Fibroblast of skin of left quadriceps (primary cell): ENCODE measurements around the gene TAF11L3.
"Not testable (repeated sequence)": the region's sequence is repeated elsewhere in the genome, so short reads cannot be mapped to it uniquely, and the experiment has no call there.

Source experiments
- DNase-seq, 2 experiments: peaks; one replicate each; pipeline ENCODE4 v3.0.0-alpha.2; 2013; ENCODE audit warnings: low read depth in 2 of 2

Gene TAF11L3

DNA sequence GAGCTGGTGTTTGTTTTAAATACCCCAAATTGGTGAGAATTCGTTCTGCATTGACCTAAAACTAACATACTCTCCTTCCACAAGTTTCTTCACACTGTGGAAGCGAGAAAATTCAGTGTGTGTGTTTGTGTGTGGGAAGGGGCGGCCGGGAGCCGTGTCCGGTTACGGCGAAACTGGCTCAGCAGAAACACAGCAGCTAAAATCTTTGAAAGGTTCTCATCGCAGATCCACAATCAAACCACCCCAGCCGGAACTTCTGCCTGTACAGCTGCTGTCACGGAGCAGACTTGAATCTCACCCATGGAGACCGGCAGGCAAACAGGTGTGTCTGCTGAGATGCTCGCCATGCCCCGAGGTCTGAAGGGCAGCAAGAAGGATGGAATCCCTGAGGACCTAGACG is at the start of gene TAF11L3:
Gene TAF11L3, plus strand, starts transcription at position 301 of the 400 bp plus-strand sequence.
- not testable (repeated sequence) for DNase-seq

DNA sequence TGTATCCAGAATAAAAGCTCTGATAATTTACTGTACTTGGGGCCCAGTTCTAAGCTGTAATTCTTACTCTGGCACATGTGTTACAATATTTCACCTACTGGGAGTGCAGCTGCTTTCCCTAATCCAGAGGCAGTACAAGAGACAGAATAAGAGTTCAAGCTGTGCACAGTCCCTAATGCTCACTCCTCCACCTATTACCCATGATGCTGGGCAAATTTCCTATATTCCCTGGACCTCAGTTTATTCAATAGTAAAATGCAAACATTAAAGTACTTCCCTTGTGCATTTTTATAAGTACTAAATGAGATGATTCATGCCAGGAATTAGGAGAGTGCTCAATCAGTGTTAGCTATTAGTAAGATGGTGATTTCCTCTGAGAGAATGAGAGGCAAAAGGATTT is 48.1 kb upstream of the TAF11L3 start:
- DNase-seq = no peak

DNA sequence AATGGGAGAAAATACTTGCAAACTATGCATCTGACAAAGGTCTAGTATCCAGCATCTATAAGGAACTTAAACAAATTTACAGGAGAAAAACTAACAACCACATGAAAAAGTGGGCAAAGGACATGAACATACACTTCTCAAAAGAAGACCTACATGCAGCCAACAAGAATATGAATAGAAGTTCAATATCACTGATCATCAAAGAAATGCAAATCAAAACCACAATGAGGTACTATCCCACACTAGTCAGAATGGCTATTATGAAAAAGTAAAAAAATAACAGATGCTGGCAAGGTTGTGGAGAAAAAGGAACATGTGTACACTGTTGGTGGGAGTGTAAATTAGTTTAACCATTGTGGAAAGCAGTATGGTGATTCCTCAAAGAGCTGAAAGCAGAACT is 43.1 kb upstream of the TAF11L3 start:
- DNase-seq = not testable (repeated sequence)

DNA sequence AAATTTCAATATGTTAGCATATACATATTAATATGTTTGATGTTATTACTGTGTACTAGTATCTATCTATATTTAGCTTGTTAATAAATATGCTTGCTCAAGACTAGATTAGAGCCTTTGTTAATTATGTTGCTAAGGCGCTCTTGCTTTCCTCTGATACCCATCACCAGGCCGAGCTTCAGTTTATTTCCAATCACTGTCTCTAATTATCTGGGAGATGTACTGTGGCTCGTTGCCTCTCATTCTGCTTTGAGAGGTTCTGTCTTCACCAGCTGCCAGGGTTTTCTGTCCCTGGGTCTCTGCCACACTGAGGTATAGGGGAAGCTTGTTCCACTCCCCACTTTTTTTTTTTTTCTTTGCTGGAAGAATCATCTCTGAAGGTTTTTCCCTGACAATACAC is 41.1 kb upstream of the TAF11L3 start:
- no peak for DNase-seq

DNA sequence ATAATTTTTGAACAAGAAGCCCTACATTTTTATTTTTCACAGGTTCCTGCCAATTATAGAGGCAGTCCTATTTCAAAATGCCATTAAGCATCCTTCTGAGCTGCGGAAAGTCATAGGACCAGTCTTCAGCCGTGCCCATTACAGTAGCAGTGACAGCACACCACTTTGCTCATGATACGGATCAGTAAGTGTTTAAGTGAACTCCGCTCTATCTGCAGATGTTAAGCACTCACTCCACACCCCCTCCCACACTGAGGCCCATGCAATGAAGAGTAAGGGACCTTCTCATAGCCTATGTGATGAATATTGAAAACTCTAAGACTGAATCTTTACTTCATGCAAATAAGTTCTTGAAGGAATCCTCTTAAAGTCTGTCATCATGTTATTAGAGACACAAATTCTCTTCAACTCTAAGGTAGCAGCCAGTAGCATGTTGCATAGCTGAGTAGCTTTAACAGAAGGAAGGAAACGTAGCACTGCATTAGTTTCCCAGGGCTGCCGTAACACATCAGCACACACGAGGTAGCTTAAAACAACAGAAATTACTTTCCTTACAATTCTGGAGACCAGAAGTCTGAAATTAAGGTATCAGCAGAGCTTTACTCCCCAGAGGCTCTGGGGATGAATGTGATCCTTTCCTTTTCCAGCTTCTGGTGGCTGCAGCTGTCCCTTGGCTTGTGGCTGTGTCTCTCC is 40.4 kb upstream of the TAF11L3 start:
- no peak for DNase-seq

DNA sequence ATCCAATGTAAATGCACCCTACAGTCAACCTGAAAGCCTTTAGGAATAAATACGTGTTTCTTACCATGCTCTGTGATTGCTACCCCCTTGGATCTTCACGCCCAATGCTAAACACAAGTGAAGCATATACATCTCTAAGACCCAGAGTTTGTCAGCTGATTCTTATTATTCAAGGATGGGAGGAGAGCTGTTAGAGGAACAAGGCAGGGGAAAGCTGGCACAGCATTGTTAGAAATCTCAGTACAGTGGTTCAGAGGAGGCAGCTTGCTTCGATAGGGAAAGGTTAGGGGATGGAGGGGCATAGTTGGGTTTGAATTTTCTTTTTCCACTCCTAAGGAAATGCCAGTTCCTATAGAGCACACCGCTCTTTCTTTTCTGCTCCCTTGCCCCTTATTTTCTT is 36.8 kb upstream of the TAF11L3 start:
- no peak for DNase-seq

DNA sequence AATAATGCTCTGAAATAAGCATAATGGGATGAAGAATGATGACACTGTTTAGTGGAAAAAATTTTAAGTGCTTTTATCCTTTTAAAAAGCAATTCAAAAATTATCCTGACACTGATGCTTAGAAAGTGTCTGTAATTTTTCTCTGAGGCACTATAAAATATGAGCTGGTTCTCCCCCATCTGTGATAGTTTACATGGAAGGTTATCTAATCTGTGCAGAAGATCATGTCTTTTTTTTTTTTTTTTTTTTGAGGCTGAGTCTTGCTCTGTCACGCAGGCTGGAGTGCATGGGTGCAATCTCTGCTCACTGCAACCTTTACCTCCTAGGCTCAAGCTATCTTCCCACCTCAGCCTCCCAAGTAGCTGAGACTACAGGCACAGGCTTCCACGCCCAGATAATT is 35.4 kb upstream of the TAF11L3 start:
- DNase-seq = no peak

DNA sequence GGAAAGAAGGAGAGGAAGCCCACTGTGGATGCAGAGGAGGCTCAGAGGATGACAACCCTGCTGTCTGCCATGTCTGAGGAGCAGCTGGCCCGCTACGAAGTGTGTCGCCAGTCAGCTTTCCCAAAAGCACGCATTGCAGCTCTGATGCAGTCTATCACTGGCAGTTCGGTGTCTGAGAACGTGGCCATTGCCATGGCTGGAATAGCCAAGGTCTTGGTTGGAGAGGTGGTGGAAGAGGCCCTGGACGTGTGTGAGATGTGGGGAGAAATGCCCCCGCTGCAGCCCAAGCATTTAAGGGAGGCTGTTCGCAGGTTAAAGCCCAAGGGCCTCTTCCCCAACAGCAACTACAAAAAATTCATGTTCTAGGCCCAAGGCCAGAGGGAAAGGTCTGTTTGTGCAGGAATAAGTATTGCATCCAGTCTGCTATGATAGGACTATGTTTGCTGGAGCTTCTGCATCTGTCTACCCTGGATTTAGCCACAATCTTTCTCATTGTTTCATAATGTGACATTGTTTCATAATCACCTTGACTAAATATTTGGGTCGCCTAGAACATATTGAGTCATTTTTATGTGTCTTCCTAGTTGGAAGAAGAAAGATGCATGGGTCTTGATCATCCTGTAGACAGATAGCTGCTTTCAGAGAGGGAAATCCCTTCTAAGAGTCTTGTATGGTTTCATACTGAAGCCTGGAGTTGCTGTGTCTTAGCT is 31.5 kb upstream of the TAF11L3 start:
- DNase-seq = not testable (repeated sequence)

DNA sequence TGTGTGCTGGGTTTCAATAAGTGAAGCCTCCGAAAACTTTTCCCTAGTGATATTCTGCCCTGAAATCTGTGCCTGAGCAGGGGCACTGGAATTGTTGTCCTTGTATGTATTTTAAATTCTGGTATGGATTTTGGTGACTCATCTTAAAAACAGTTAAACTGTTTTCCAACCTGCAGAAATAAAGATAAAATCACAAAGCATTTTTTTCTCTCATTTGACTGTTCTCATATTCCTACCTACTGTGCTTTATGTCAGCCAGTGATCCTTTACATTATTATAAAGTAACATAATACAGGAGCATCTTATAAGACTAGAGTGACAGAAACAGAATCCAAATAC is 31.0 kb upstream of the TAF11L3 start:
- no peak for DNase-seq

DNA sequence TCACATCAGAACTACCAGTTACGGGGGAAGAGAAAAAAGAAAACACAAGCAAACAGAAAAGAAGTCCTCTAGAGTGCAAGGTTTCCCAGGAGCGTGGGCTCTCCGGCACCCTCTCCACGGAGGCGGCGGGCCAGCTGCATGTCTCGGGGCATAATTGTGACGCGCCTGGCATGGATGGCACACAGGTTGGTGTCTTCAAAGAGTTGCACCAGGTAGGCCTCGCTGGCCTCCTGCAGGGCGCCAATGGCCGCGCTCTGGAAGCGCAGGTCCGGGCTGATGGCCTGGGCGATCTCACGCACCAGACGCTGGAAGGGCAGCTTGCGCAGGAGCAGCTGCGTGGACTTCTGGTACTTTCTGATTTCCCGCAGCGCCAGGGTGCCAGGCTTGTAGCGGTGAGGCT is 26.9 kb upstream of the TAF11L3 start:
- DNase-seq = not testable (repeated sequence)

DNA sequence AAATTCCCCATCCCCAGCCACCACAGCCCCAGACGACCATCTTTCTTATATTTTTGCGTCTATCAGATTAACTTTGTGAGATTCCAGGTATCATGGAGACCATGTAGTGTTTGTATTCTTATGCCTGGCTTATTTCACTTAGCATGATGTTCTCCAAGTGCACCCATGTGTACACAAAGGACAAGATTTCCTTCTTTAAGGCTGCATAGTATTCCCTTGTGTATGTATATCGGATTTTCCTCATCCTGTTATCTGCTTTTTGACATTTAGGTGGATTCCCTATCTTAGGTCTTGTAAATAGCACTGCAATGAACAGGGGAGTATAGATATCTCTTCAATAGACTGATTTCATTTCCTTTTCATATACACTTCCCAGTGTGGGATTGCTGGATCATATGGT is 25.4 kb upstream of the TAF11L3 start:
- no peak for DNase-seq

DNA sequence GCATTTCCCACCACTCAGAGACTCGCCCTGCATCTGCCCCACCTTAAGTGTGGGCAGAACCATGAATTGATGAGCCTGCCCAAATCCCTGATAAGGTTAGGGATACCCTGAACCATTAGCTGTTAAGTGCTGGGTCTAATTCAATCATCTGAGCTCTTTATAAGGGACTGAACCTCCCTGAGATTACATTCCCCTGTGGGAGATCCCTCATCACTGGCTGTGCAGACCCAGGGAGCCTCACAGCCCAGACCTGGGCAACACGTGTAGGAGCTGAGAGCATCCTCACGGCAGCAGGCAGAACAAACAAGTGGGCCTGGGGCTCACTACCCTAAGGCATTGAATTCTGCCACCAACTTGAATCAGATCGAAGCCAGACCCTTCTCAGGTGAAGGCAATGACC is 20.7 kb upstream of the TAF11L3 start:
- DNase-seq = no peak

DNA sequence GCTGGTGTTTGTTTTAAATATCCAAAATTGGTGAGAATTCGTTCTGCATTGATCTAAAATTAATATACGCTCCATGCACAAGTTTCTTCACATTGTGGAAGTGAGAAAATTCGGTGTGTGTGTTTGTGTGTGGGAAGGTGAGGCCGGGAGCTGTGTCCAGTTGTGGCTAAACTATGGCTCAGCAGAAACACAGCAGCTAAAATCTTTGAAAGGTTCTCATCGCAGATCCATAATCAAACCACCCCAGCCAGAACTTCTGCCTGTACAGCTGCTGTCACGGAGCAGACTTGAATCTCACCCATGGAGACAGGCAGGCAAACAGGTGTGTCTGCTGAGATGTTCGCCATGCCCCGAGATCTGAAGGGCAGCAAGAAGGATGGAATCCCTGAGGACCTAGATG is 20.2 kb upstream of the TAF11L3 start, which contains the start of gene TAF11L2:
Gene TAF11L2, plus strand, starts transcription at position 301 of the 400 bp plus-strand sequence.
- not testable (repeated sequence) for DNase-seq

DNA sequence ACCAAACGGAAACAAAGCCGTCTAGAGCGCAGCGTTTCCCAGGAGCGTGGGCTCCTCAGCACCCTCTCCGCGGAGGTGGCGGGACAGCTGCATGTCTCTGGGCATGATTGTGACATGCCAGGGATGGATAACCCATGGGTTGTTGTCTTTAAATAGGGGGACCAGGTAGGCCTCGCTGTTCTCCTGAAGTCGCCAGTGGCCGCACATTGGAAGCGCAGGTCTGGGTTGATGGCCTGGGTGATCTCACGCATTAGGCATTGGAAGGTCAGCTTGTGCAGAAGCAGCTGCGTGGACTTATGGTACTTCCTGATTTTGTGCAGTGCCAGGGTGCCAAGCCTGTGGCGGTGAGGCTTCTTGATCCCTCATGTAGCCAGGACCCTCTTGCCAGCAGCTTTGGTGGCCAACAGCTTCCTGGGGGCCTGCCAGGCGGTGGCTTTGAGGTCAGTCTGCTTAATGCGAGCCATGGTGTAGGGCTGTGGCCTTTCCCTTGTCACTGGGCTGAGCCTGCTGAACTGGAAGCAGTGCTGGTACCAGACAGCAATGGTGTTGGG is 6.3 kb upstream of the TAF11L3 start:
- no peak for DNase-seq

DNA sequence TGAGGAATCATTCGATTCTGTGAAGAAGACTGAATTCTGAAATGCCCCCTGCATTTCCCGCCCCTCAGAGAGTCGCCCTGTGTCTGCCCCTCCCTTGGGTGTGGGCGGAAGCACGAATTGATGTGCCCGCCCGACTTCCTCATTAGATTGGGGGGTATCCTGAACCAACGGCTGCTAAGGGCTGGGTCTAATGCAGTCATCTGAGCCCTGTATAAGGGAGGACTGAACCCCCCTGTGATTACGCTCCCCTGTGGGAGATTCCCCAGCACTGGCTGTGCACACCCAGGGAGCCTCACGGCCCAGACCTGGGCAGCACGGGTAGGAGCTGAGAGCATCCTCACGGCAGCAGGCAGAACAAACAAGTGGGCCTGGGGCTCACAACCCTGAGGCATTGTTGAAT is 641 bp upstream of the TAF11L3 start:
- DNase-seq = not testable (repeated sequence)

DNA sequence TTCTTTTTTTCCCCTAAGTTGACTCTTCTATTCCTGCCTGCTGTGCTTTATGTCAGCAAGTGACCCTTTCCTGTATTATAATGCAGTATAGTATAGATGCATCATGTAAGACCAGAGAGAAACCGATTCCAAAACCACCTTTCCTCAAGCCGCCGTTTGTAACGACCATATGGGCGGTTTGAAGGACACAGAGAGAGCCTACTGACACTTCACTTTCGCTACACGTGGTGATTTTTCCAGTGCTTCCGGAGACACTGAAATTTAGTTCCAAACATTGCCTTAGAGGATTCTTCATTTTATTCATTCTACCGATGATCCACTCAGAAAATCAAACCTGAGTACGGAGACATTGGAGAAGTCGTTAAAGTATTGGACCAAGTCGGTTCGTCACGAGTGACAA is 1.3 kb downstream of the TAF11L3 start:
- DNase-seq = not testable (repeated sequence)

DNA sequence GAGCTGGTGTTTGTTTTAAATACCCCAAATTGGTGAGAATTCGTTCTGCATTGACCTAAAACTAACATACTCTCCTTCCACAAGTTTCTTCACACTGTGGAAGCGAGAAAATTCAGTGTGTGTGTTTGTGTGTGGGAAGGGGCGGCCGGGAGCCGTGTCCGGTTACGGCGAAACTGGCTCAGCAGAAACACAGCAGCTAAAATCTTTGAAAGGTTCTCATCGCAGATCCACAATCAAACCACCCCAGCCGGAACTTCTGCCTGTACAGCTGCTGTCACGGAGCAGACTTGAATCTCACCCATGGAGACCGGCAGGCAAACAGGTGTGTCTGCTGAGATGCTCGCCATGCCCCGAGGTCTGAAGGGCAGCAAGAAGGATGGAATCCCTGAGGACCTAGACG is 3.3 kb downstream of the TAF11L3 start, which contains the start of gene TAF11L4:
Gene TAF11L4, plus strand, starts transcription at position 301 of the 400 bp plus-strand sequence.
- DNase-seq = not testable (repeated sequence)

DNA sequence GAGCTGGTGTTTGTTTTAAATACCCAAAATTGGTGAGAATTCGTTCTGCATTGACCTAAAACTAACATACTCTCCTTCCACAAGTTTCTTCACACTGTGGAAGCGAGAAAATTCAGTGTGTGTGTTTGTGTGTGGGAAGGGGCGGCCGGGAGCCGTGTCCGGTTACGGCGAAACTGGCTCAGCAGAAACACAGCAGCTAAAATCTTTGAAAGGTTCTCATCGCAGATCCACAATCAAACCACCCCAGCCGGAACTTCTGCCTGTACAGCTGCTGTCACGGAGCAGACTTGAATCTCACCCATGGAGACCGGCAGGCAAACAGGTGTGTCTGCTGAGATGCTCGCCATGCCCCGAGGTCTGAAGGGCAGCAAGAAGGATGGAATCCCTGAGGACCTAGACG is 6.8 kb downstream of the TAF11L3 start, which contains the start of gene TAF11L5:
Gene TAF11L5, plus strand, starts transcription at position 301 of the 400 bp plus-strand sequence.
- not testable (repeated sequence) for DNase-seq

DNA sequence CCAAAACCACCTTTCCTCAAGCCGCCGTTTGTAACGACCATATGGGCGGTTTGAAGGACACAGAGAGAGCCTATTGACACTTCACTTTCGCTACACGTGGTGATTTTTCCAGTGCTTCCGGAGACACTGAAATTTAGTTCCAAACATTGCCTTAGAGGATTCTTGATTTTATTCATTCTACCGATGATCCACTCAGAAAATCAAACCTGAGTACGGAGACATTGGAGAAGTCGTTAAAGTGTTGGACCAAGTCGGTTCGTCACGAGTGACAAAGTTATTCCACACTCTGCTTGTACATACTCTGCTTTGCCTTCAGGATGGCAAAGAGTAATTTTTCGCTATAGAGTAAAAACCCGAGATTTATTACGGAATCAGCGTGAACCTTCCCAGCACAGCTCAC is 8.3 kb downstream of the TAF11L3 start:
- DNase-seq = not testable (repeated sequence)

DNA sequence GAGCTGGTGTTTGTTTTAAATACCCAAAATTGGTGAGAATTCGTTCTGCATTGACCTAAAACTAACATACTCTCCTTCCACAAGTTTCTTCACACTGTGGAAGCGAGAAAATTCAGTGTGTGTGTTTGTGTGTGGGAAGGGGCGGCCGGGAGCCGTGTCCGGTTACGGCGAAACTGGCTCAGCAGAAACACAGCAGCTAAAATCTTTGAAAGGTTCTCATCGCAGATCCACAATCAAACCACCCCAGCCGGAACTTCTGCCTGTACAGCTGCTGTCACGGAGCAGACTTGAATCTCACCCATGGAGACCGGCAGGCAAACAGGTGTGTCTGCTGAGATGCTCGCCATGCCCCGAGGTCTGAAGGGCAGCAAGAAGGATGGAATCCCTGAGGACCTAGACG is 10.2 kb downstream of the TAF11L3 start, which contains the start of gene TAF11L6:
Gene TAF11L6, plus strand, starts transcription at position 301 of the 400 bp plus-strand sequence.
- not testable (repeated sequence) for DNase-seq
